KOPT-K1 (cell line): Measurements from ENCODE around the gene PSRC1.
"Not testable (repeated sequence)": the region's sequence is repeated elsewhere in the genome, so short reads cannot be mapped to it uniquely, and the experiment has no call there.

ENCODE experiments used
- H3K27ac ChIP-seq: fragments of 200-600 bp; sonication (generic); 2 replicates; pipeline ENCODE4 v1.5.1; 2016; ENCODE audit warnings: antibody characterized with exemption, mild to moderate bottlenecking, low read depth, low read length; ENCODE audit not compliant: poor library complexity, severe bottlenecking
- H3K36me3 ChIP-seq: fragments of 200-600 bp; sonication (generic); 2 replicates; pipeline ENCODE4 v1.5.1; 2017; ENCODE audit warnings: antibody characterized with exemption, mild to moderate bottlenecking, low read length, moderate library complexity; ENCODE audit not compliant: insufficient read depth
- H3K9me3 ChIP-seq: fragments of 200-600 bp; sonication (generic); 2 replicates; pipeline ENCODE4 v1.5.1; 2017; ENCODE audit warnings: antibody characterized with exemption, low read length, mild to moderate bottlenecking; ENCODE audit not compliant: insufficient read depth, poor library complexity, severe bottlenecking

Gene PSRC1

DNA sequence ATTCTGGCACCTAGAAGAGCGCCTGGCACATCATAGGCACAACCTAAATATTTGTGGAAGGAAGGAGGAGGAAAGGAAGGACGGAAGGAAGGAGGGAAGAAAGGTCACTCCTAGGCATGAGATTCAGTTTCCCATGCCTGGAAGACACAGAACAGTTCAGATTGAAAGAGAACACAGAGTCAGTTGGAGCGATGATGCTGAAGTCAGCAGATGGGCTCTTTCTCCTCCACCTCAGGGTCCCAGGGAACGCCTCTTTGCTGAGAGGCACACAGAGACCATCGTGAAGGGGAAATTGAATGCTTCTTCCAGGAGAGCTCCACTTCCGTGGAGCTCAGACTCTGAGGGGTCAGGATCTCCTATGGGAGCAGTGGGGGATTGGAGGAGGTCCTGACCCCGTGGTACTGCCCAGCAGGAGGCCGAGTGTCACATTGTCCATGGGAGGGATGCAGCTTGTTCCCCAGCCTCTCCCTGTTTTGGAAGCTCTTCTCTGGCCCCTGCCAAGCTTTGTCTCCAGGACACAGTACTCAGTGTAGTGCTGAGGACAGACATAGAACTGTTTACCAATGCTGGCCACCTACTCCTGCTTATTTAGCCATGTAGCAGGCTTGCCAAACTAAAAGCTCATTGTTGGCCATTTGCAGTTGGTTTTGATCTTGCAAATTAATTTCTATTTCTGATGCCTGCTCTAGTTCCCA lies 21.4 kb upstream of the PSRC1 start:
- no peak overlapping the region for H3K27ac ChIP-seq
- H3K9me3 ChIP-seq = no peaks in the 10 kb centered on the region
- H3K36me3 ChIP-seq = no peaks in the 10 kb centered on the region

DNA sequence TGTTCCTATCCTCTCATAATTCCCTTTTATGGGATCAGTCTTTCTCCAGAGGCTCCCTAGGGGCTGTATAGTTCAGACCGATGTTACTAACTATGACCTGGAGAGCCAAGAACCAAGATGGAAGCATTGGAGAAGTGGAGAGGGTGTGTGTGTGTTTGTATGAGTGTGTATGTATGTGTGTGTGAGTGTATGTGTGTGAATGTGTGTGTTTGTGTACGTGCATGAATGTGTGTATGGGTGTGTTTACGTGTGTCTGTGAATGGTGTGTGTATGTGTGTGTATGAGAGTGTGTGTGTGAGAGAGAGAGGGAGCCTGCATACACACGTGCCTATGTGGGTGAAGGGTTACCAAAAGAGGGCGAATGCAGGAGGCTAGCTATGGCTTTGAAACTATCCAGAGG lies 18.9 kb upstream of the PSRC1 start:
- Histone ChIP-seq H3K27ac (no peak overlapping the region), H3K36me3 (no peaks in the 10 kb centered on the region), H3K9me3 (no peaks in the 10 kb centered on the region)

DNA sequence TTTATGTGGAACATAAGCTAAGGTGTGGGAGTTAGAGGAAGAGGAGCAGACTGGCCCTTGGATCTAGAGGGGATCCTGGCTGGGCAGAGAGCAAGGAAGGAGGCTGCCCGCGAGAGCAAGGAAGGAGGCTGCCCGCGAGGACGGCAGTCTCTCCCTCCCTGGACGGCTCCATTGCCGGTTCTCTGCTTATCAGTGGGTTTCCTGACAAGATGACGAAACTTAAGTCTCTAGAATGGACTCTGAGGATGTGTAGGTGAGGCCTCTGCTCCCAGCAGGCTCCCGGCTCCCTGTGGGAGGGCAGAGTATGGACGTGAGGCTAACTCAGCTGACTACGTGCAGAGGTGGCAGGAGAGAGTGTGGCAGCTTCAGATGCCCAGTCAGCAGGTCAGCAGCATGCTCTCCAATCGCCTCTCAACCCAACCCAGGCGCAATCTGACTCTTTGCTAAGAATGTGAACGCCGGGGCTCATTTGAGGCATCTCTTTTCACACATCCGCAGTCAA lies 17.8 kb upstream of the PSRC1 start:
- Histone ChIP-seq H3K9me3 (no peaks in the 10 kb centered on the region), H3K27ac (no peak overlapping the region), H3K36me3 (no peaks in the 10 kb centered on the region)

DNA sequence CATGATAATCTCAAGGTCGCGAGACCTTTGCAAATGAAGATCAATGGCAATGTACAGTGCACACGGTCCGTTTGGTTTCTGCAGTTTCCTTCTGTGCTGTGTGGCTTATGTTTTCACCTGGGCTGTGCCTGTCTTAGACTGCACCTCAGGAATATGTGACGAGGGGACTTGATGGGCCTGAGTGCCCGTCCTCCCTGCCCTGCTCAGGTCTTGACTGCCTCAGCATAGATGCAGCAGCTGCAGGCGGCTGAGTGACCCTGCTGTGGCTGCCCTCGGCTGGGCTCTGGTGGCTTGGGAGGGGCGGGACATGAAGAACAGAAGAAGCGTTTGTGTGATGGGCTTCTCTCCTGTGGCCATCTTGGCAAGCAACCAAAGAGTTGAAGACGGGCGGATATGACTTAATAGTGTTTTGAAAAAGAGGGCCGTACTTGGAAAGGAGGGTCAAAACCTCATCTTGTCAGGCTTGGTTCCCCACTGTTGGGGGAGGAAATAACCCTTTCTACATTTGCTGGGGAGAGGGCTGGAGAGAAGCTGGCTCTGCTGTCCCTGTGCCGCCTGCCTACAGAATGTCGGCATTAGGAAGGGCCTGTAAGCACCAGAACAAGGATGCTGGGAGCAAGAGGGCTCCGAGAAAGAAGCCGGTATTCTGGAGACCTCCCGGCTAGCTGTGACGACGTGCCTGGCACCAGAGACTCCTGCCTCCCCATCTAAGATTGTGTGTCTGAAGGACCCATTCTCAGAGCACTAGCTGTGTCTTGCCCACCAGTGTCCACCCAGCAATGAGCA lies 16.8 kb upstream of the PSRC1 start:
- Histone ChIP-seq H3K9me3 (no peaks in the 10 kb centered on the region), H3K27ac (no peak overlapping the region), H3K36me3 (no peaks in the 10 kb centered on the region)

DNA sequence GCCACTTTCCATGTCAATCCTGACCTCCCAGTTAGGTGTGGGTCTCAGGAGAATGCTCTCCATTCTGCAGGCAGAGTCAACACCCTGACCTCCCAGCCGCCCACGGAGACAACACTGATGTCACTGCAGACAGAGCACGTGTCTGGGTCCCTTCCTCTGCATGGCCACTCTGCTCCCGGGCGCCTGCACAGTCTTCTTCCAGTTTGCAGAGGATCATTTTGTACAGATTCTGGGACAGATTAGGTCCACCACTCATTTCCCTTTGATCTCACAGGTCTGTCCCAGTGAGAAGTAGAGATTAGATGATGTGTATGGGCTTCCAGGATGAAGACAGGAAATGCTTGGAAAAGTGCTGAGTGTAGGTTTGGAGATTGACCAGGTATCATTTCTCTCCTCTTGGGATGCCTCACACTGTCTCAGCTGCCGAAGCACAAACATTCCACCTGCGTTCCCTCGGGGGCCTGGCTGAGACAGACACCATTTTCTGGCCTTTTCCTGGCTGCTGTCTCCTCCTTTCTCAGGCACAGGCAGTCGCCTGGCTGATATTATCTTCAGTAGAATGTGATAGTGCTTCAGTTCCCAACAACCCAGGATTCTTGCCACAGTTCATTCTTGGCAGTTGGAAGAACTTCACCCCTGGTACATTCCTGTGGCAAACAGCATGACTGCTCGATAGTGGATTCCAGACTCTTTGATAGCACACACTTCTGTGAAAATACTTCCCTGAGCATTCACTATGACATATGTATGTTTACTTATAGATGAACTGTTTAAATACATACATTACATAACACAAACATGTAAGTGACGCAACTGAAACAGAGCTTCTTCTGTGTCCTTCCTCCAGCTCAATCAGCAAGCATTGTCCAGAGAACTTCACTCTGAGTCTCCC lies 16.0 kb upstream of the PSRC1 start:
- H3K27ac ChIP-seq = no peak overlapping the region
- no peaks in the 10 kb centered on the region for H3K9me3 ChIP-seq

DNA sequence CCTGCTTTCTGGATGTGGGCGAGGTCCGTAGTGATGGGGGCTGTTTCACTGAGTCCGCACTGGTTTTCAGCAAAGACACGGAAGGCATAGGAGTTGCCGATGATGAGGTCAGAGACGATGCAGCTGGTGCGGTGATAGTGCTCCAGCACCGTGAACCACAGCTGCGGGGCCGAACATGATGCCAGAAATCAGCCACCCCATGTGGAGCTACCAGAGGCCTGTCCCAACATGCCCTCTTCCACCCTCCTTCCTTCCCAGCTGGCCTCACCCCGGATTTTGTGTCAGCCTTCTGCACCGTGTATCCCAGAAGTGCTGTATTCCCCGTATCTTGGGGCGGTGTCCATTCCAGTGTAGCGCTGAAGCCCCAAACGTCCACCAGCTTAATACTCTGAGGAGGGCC lies 13.8 kb upstream of the PSRC1 start:
- Histone ChIP-seq H3K36me3 (no peaks in the 10 kb centered on the region), H3K9me3 (no peaks in the 10 kb centered on the region), H3K27ac (no peak overlapping the region)

More for the DNA sequence above, 16.0 kb upstream of the PSRC1 start:
- H3K36me3 ChIP-seq = no peaks in the 10 kb centered on the region

DNA sequence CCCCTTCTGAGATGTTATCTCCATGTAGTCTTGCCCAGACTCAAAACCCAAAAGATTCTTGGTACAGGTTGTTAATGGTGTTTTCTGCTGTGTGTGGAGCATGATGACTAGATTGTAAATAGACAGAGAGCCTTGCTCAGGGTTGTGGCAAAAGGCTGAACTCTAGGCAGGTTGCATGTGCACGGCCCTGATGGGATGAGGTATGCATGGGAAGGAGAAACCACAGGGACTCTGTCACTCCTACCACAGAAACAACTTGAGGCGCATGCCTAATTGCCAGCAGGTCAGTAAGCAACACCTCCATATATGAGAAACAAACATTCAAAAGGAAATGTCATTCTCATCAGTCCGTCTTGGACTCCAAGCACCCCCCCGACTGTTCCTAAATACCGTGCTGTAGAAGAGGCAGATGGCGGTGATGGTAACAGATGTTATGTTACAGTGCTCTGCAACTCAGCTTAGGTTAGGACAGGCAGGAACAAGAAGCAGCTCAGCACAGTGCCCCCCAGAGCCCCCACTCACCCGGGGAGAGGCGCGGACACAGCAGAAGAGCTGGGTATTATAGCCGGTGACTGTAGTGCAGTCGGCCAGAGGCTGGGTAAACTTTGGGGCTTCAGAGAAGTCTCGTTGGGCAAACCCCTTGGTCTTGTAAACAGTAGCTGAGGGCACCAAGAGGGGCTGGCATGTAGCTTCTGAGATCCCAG lies 12.9 kb upstream of the PSRC1 start:
- H3K36me3 ChIP-seq = no peaks in the 10 kb centered on the region
- no peaks in the 10 kb centered on the region for H3K9me3 ChIP-seq

DNA sequence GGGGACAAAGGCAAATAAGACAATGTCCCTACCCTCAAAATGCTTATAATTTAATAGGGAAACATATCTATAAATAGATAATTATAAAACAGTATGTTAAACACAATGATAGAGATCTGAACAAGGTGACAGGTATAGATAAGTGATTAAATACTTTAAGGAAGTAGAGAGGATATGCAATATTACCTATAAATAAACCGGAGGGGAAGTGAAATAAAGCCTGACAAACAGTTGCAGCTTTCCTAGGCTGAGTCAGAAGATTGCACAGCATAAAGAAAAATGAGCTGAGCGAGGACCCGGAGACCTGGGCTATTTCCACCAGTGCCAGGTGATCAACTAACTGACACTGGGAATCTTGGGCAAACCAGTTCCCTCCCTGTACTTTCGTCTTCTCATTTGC lies 11.5 kb upstream of the PSRC1 start:
- H3K27ac ChIP-seq = no peak overlapping the region
- no peaks in the 10 kb centered on the region for H3K9me3 ChIP-seq
- H3K36me3 ChIP-seq = no peaks in the 10 kb centered on the region

More for the DNA sequence above, 12.9 kb upstream of the PSRC1 start:
- H3K27ac ChIP-seq = no peak overlapping the region

DNA sequence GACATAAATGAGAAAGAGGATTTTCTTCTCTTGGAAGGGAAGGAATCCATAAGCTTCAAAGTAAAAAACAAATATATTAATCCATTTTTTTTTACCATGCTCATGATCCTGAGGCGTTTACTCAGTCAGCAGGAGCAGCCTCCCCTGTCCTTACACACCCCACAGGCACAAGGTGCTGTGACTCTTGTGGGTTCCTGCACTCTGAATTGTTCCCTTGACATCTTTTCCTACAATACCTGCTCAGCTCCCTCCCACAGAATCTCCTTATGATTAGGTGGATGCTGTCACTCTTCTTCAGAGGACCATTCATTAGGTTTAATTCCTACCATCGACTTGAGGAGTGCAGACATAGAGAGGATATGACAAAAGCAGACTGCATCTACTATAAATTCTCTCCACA lies 10.1 kb upstream of the PSRC1 start:
- H3K36me3 ChIP-seq = no peaks in the 10 kb centered on the region
- H3K9me3 ChIP-seq = no peaks in the 10 kb centered on the region
- no peak overlapping the region for H3K27ac ChIP-seq

DNA sequence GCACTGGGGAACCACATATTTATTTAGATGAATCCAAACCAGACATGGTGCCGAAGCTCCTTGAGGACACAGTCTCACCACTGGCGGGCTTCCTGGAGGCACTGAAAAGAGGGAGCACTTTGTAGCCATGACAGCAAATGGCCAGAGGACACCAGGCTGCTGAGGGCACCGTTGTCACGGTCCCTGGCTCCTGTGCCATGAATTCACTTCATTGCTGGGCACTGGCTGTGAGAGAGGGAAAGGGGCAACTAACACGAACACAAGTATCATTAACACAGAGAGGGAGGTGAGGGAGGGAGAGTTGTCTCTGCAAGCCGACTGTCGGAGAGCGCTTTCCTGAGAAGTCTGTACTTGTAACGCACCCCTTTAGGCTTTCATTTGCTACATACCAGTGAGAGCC lies 9.4 kb upstream of the PSRC1 start:
- H3K36me3 ChIP-seq = no peaks in the 10 kb centered on the region
- H3K9me3 ChIP-seq = no peaks in the 10 kb centered on the region
- H3K27ac ChIP-seq = no peak overlapping the region

DNA sequence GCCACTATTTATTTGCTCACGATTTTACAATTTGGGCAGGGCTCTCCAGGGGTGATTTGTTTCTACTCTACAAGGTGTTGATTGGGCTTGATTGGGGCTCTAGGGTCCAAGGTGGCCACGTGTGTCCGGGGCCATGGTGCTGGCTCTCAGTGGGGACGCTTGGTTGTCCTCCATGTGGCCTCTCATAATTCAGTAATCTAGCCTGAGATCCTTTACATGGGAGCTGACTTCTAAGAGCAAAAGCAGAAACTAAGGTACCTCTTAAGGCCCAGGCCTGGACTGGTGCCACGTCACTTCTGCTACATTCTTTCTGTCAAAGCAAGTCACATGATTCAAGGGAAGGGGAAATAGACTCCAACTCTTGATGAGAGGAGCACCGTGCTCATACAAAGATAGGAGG lies 8.1 kb upstream of the PSRC1 start:
- H3K27ac ChIP-seq = no peak overlapping the region
- no peaks in the 10 kb centered on the region for H3K9me3 ChIP-seq
- no peaks in the 10 kb centered on the region for H3K36me3 ChIP-seq

DNA sequence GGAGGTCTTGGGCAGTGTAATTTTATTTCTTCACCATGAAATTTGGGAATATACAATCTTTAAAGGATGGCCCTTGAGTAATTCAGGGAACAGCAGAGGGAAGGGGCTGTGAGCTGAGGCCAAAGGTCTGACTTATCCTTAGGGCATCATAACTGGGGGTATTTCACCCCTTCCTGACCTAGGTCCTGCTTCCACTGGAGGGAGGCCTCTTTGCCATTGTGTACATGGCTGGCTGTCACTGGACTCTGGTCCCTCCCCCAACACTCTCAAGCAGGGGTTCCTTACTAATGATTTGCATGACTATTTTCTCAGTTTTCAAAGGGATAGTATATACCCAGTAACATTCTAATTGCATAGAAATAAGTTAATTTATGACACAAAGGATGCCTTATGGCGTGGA lies 7.2 kb upstream of the PSRC1 start:
- Histone ChIP-seq H3K27ac (no peak overlapping the region), H3K9me3 (no peaks in the 10 kb centered on the region), H3K36me3 (no peaks in the 10 kb centered on the region)

DNA sequence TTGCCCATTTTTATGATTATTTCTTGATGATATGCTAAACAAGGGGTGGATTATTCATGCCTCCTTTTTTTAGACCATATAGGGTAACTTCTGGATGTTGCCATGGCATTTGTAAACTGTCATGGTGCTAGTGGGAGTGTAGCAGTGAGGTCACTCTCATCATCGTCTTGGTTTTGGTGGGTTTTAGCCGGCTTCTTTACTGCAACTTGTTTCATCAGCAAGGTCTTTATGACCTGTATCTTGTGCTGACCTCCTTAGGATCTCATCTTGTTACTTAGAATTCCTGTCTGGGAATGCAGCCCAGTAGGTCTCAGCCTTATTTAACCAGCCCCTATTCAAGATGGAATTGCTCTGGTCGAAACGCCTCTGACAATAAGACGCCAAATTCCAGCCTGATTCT lies 3.8 kb upstream of the PSRC1 start:
- H3K27ac ChIP-seq, H3K9me3 ChIP-seq, H3K36me3 ChIP-seq: not testable (repeated sequence)

DNA sequence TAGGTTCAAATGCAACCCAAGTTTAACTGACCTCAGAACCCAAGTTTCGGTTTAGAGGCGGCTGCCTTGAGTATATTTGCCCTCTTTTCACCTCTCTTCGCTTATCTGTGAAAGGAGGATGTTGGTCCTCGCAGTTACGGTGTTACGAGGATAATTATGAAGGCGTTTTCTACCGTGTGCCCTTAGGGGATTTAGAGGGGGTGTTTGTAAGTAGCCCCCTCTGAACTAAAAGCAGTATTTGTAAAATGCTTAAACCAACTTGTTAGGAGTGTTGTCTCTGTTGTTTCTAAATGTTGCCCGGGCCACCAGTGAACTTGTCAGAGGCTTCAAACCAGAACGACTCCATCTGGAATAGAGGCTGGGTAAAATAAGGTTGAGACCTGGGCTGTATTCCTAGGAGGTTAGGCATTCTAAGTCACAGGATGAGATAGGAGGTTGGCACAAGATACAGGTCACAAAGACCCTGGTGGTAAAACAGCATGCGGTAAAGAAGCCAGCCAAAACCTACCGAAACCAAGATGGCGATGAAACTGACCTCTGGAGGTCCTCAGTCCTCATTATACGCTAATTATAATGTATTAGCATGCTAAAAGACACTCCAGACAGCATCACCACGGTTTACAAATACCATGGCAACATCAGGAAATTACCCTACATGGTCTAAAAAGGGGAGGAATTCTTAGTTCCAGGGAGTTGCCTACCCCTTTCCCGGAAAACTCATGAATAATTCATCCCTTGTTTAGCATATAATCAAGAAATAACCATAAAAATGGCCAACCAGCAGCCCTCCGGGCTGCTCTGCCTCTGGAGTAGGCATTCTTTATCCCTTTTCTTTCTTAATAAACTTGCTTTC lies 1.0 kb upstream of the PSRC1 start:
- peak overlapping the region; percentile 91 for H3K27ac ChIP-seq
- H3K9me3 ChIP-seq = no peaks in the 10 kb centered on the region
- H3K36me3 ChIP-seq = peaks cover 26% of the 10 kb centered on the region
